Measurements from ENCODE around the gene NF2. TPM values are rescaled to one million over a fixed set of nuclear protein-coding genes. Genes with fewer than 3 reads are reported as not detected.

NF2 gene
- total and polyA plus RNA-seq, 8 donors: 5.8 to 37.6 (median 18.3) TPM

GRCh38 chr22:29663180-29663821 is 59.9 kb downstream of the NF2 start:
- 84 to 94% (median 91%) methylated on average over 8 of the region's 8 CpGs for WGBS, 5 donors
- intact Hi-C loops (cut with DNase I; ENCODE audit: low total_unique reads): no loop called here
- Histone ChIP-seq H3K4me1 (no peaks in the 10 kb centered on the region), H3K9me3 (no peaks in the 10 kb centered on the region), H3K27me3 (no peaks in the 10 kb centered on the region), H3K27ac (no peak overlapping the region), H3K36me3 (peaks cover 18 to 100% (median 94%) of the 10 kb centered on the region in 4 donors), H3K4me3 (no peak overlapping the region)
- TF ChIP-seq CTCF (IDR thresholded peaks at IDR 0.05) (no peak), EP300 (IDR thresholded peaks at IDR 0.05) (no peak), POLR2AphosphoS5 (IDR thresholded peaks at IDR 0.05) (no peak), POLR2A (IDR thresholded peaks at IDR 0.05) (no peak)
- DNase-seq: no peak

GRCh38 chr22:29665486-29665885 is 62.1 kb downstream of the NF2 start:
- Histone ChIP-seq H3K9me3 (no peaks in the 10 kb centered on the region), H3K27me3 (no peaks in the 10 kb centered on the region), H3K27ac (no peak overlapping the region), H3K4me3 (no peak overlapping the region), H3K4me1 (no peaks in the 10 kb centered on the region), H3K36me3 (peaks cover 18 to 99% (median 96%) of the 10 kb centered on the region in 4 donors)
- intact Hi-C loops (cut with DNase I; ENCODE audit: low total_unique reads): no loop called here
- DNase-seq: no peak
- WGBS, 5 donors: 94 to 97% (median 95%) methylated on average over 8 of the region's 8 CpGs
- TF ChIP-seq POLR2A (IDR thresholded peaks at IDR 0.05) (no peak), POLR2AphosphoS5 (IDR thresholded peaks at IDR 0.05) (no peak), EP300 (IDR thresholded peaks at IDR 0.05) (no peak), CTCF (IDR thresholded peaks at IDR 0.05) (no peak)

- Histone ChIP-seq H3K4me1 (no peaks in the 10 kb centered on the region), H3K4me3 (no peak overlapping the region), H3K27me3 (no peaks in the 10 kb centered on the region), H3K27ac (no peak overlapping the region), H3K36me3 (peaks cover 30 to 99% (median 98%) of the 10 kb centered on the region in 4 donors), H3K9me3 (no peaks in the 10 kb centered on the region)
- 93 to 97% (median 97%) methylated on average over 4 of the region's 4 CpGs for WGBS, 5 donors
- DNase-seq: no peak
- no peak for TF ChIP-seq POLR2AphosphoS5 (IDR thresholded peaks at IDR 0.05)
- intact Hi-C loops (cut with DNase I; ENCODE audit: low total_unique reads): no loop called here
Observed at GRCh38 chr22:29668673-29669072, 65.2 kb downstream of the NF2 start.

GRCh38 chr22:29670626-29671025 is 67.2 kb downstream of the NF2 start:
- peaks cover 43 to 99% (median 98%) of the 10 kb centered on the region in 4 donors for H3K36me3 ChIP-seq
- TF ChIP-seq CTCF (IDR thresholded peaks at IDR 0.05): no peak
- no peak for TF ChIP-seq POLR2AphosphoS5 (IDR thresholded peaks at IDR 0.05)
- TF ChIP-seq EP300 (IDR thresholded peaks at IDR 0.05): no peak
- no peak for TF ChIP-seq POLR2A (IDR thresholded peaks at IDR 0.05)
- no peak overlapping the region for H3K4me3 ChIP-seq
- no peaks in the 10 kb centered on the region for H3K9me3 ChIP-seq
- DNase-seq: no peak
- H3K27ac ChIP-seq: no peak overlapping the region
- intact Hi-C loops (cut with DNase I; ENCODE audit: low total_unique reads): no loop called here
- H3K4me1 ChIP-seq: no peaks in the 10 kb centered on the region
- 74 to 95% (median 87%) methylated on average over 3 of the region's 3 CpGs for WGBS, 5 donors
- no peaks in the 10 kb centered on the region for H3K27me3 ChIP-seq

GRCh38 chr22:29673361-29674066 is 70.1 kb downstream of the NF2 start:
- intact Hi-C loops (cut with DNase I; ENCODE audit: low total_unique reads): no loop called here
- Histone ChIP-seq H3K27me3 (no peaks in the 10 kb centered on the region), H3K27ac (no peak overlapping the region), H3K4me3 (no peak overlapping the region), H3K4me1 (no peaks in the 10 kb centered on the region), H3K36me3 (peaks cover 67 to 100% (median 99%) of the 10 kb centered on the region in 4 donors), H3K9me3 (no peaks in the 10 kb centered on the region)
- TF ChIP-seq EP300 (IDR thresholded peaks at IDR 0.05) (no peak), POLR2A (IDR thresholded peaks at IDR 0.05) (no peak), CTCF (IDR thresholded peaks at IDR 0.05) (no peak), POLR2AphosphoS5 (IDR thresholded peaks at IDR 0.05) (no peak)
- 93 to 96% (median 95%) methylated on average over 13 to 14 of the region's 14 CpGs for WGBS, 5 donors
- no peak for DNase-seq
